Mesendoderm (in vitro differentiated cells): ENCODE data around the gene TBL2.
"Not testable (repeated sequence)": the region's sequence is repeated elsewhere in the genome, so short reads cannot be mapped to it uniquely, and the experiment has no call there.

Source experiments
- DNase-seq: peaks from one replicate; pipeline ENCODE4 v3.0.0; 2013
- H2AK5ac ChIP-seq: 2 replicates; pipeline ENCODE4 v1.6.1; 2013; ENCODE audit warnings: low read length, inconsistent platforms
- H2BK120ac ChIP-seq: 2 replicates; pipeline ENCODE4 v1.6.1; 2013; ENCODE audit warnings: low read depth, mild to moderate bottlenecking, low read length, moderate library complexity, mixed read lengths
- H2BK15ac ChIP-seq: replicated peaks from 2 replicates; pipeline ENCODE4 v1.6.1; 2013; ENCODE audit warnings: low read depth, mild to moderate bottlenecking, moderate library complexity
- H2BK5ac ChIP-seq: 2 replicates; pipeline ENCODE4 v1.6.1; 2013; ENCODE audit warnings: low read length, inconsistent platforms
- H3K18ac ChIP-seq: 2 replicates; pipeline ENCODE4 v1.6.1; 2013; ENCODE audit warnings: mild to moderate bottlenecking, low read length, mixed read lengths
- H3K23ac ChIP-seq: one replicate; pipeline ENCODE4 v1.6.1; 2013; ENCODE audit warnings: low read length
- H3K27ac ChIP-seq: 2 replicates; pipeline ENCODE4 v1.5.1; 2013; ENCODE audit warnings: low read depth, mild to moderate bottlenecking, inconsistent platforms, low read length, moderate library complexity
- H3K27me3 ChIP-seq: 2 replicates; pipeline ENCODE4 v1.6.1; 2013; ENCODE audit warnings: low read length, control low read depth, mild to moderate bottlenecking, inconsistent platforms; ENCODE audit not compliant: insufficient read depth, poor library complexity
- H3K36me3 ChIP-seq: 2 replicates; pipeline ENCODE4 v1.6.1; 2013; ENCODE audit warnings: low read length, inconsistent platforms; ENCODE audit not compliant: control insufficient read depth, insufficient read depth
- H3K4ac ChIP-seq: one replicate; pipeline ENCODE4 v1.6.1; 2013; ENCODE audit warnings: low read depth, mild to moderate bottlenecking, low read length, moderate library complexity
- H3K4me1 ChIP-seq: 2 replicates; pipeline ENCODE4 v1.6.1; 2013; ENCODE audit warnings: low read depth, low read length, inconsistent platforms; ENCODE audit not compliant: control insufficient read depth
- H3K4me2 ChIP-seq: 2 replicates; pipeline ENCODE4 v1.6.1; 2013; ENCODE audit warnings: low read length
- H3K4me3 ChIP-seq: 2 replicates; pipeline ENCODE4 v1.5.1; 2013; ENCODE audit warnings: mild to moderate bottlenecking, low read length
- H3K56ac ChIP-seq: one replicate; pipeline ENCODE4 v1.6.1; 2013; ENCODE audit warnings: low read length
- H3K79me1 ChIP-seq: 2 replicates; pipeline ENCODE4 v1.6.1; 2013; ENCODE audit warnings: low read length, inconsistent platforms
- H3K79me2 ChIP-seq: 2 replicates; pipeline ENCODE4 v1.6.1; 2013; ENCODE audit warnings: mild to moderate bottlenecking, low read length; ENCODE audit not compliant: control insufficient read depth, insufficient read depth
- H3K9ac ChIP-seq: 2 replicates; pipeline ENCODE4 v1.6.1; 2013; ENCODE audit warnings: low read length, inconsistent platforms
- H4K5ac ChIP-seq: one replicate; pipeline ENCODE4 v1.6.1; 2013; ENCODE audit warnings: low read length
- H4K8ac ChIP-seq: one replicate; pipeline ENCODE4 v1.6.1; 2013; ENCODE audit warnings: low read depth, mild to moderate bottlenecking, control low read depth, low read length, moderate library complexity
- WGBS: extraction: QIAGEN DNeasy Blood & Tissue Kit; methylation state at CpG from one replicate; pipeline ENCODE4 v1.1.7; 2013; ENCODE audit warnings: low lambda C conversion rate, missing lambda C conversion rate; ENCODE audit not compliant: insufficient coverage; ENCODE audit errors: extremely low coverage; 5-methylcytosine and 5-hydroxymethylcytosine counted together

Gene TBL2

DNA sequence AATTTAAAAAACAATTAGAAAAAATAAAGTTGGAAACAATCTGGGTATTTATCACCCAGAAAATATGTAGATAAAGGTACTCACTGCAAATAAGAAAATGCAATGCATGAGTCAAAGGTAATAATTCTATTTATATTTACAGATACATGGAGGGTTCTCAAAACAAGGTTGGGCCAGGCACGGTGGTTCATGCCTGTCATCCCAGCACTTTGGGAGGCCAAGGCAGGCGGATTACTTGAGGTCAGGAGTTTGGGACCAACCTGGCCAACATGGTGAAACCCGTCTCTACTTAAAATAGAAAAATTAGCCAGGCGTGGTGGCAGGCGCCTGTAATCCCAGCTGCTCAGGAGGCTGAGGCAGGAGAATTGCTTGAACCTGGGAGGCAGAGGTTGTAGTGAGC lies 28.3 kb downstream of the TBL2 start:
- H2BK15ac ChIP-seq, H3K4me1 ChIP-seq, H3K56ac ChIP-seq, H3K27ac ChIP-seq, H3K4ac ChIP-seq, H3K9ac ChIP-seq, H4K5ac ChIP-seq, DNase-seq, H3K23ac ChIP-seq, H3K79me1 ChIP-seq, H2BK120ac ChIP-seq, H3K4me2 ChIP-seq, H3K36me3 ChIP-seq, H3K18ac ChIP-seq, H3K79me2 ChIP-seq, H2BK5ac ChIP-seq, H4K8ac ChIP-seq, H3K4me3 ChIP-seq, H2AK5ac ChIP-seq, H3K27me3 ChIP-seq: not testable (repeated sequence)
- no CpG with 5 or more reads among the region's 5 CpGs for WGBS

DNA sequence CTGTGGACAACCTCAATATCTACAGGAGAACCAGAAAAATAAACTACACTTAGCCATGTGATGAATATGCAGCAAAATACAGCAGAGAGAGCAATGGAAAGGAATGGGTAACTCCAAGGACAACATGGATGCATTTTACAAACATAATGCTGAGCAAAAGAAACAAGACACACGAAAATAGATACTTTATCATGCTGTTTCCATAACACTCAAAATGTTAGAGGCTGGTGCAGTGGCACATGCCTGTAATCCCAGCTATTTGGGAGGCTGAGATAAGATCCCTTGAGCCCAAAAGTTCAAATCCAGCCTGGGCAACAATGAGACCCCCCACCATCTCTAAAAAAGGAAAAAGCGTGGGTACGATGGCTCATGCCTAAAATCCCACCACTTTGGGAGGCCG lies 29.2 kb downstream of the TBL2 start:
- no peak overlapping the region for H4K8ac ChIP-seq
- no peak overlapping the region for H3K23ac ChIP-seq
- no peak overlapping the region for H3K56ac ChIP-seq
- H3K4me1 ChIP-seq: no peaks in the 10 kb centered on the region
- H3K36me3 ChIP-seq: peaks cover 3% of the 10 kb centered on the region
- H3K27ac ChIP-seq: no peak overlapping the region
- no peak overlapping the region for H2AK5ac ChIP-seq
- no peak overlapping the region for H3K4ac ChIP-seq
- H4K5ac ChIP-seq: no peak overlapping the region
- peaks cover 2% of the 10 kb centered on the region for H3K79me1 ChIP-seq
- no peak overlapping the region for H3K4me3 ChIP-seq
- no peak overlapping the region for H3K18ac ChIP-seq
- DNase-seq: no peak
- H3K4me2 ChIP-seq: no peak overlapping the region
- no peak overlapping the region for H2BK120ac ChIP-seq
- no CpG with 5 or more reads among the region's 4 CpGs for WGBS
- H3K79me2 ChIP-seq: peaks cover 3% of the 10 kb centered on the region
- no peak overlapping the region for H2BK5ac ChIP-seq
- H3K9ac ChIP-seq: no peak overlapping the region
- H3K27me3 ChIP-seq: no peaks in the 10 kb centered on the region
- H2BK15ac ChIP-seq: no peak overlapping the region

DNA sequence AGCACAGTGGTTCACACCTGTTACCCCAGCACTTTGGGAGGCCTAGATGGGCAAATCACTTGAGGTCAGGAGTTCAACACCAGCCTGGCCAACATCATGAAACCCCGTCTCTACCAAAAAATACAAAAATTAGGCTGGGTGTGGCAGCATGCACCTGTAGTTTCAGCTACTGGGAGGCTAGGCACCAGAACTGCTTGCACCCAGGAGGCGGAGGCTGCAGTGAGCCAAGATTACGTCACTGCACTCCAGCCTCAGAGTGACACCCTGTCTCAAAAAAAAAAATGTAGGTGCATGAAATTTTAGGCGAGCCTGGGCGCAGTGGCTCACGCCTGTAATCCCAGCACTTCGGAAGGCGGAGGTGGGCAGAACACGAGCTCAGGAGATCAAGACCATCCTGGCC lies 30.5 kb downstream of the TBL2 start:
- Histone ChIP-seq H2BK15ac (no peak overlapping the region), H4K5ac (no peak overlapping the region), H3K27me3 (no peaks in the 10 kb centered on the region), H2BK120ac (no peak overlapping the region), H3K56ac (no peak overlapping the region), H4K8ac (no peak overlapping the region), H3K27ac (no peak overlapping the region), H3K9ac (no peak overlapping the region), H2AK5ac (no peak overlapping the region), H3K79me2 (no peaks in the 10 kb centered on the region), H3K4ac (no peak overlapping the region), H3K4me2 (no peak overlapping the region), H3K4me1 (no peaks in the 10 kb centered on the region), H2BK5ac (no peak overlapping the region), H3K18ac (no peak overlapping the region), H3K23ac (no peak overlapping the region), H3K4me3 (no peak overlapping the region), H3K36me3 (peaks cover 3% of the 10 kb centered on the region), H3K79me1 (no peaks in the 10 kb centered on the region)
- DNase-seq: no peak
- no CpG with 5 or more reads among the region's 9 CpGs for WGBS

DNA sequence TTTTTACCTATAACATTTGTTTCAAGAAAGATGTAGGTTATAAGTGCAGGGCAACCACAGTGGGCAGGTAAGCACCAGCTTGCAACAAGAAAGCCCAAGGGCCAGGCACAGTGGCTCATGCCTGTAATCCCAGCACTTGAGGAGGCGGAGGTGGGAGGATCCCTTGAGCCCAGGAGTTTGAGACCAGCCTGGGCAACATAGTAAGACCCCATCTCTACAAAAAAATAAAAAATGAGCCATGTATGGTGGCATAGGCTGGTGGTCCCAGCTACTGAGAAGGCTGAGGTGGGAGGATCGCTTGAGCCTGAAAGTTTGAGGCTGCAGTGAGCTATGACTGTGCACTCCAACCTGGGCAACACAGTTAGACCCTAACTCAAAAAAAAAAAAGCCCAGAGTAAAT lies 33.7 kb downstream of the TBL2 start:
- DNase-seq: no peak
- Histone ChIP-seq H3K79me2 (no peaks in the 10 kb centered on the region), H3K18ac (no peak overlapping the region), H3K27ac (no peak overlapping the region), H3K79me1 (no peaks in the 10 kb centered on the region), H3K56ac (no peak overlapping the region), H3K9ac (no peak overlapping the region), H3K4me1 (no peaks in the 10 kb centered on the region), H2BK120ac (no peak overlapping the region), H2BK5ac (no peak overlapping the region), H2AK5ac (no peak overlapping the region), H3K36me3 (peaks cover 2% of the 10 kb centered on the region), H4K8ac (no peak overlapping the region), H2BK15ac (no peak overlapping the region), H3K4me3 (no peak overlapping the region), H3K4me2 (no peak overlapping the region), H4K5ac (no peak overlapping the region), H3K23ac (no peak overlapping the region), H3K4ac (no peak overlapping the region), H3K27me3 (no peaks in the 10 kb centered on the region)
- WGBS: no CpG with 5 or more reads among the region's 2 CpGs

DNA sequence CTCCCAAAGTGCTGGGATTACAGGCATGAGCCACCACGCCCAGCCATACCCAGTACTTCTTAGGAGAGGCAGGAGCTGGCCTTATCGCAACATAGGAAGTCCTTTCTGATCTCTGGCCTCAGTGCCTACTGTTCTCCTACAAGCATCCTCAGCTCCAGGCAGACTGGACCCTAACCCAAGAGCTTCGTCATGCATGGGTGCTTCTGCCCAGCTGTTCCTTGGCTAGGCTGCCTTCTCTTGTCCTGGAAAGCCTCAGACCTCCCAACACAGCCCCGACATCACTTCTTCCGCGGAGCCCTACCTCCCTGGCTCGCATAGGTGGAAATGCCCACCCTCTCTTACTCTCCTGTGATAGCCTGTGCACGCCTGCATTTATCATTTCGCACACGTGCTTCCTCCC lies 36.7 kb downstream of the TBL2 start:
- Histone ChIP-seq H2AK5ac (no peak overlapping the region), H3K56ac (no peak overlapping the region), H3K27ac (no peak overlapping the region), H2BK5ac (no peak overlapping the region), H4K5ac (no peak overlapping the region), H3K18ac (no peak overlapping the region), H3K4me2 (no peak overlapping the region), H3K79me2 (no peaks in the 10 kb centered on the region), H2BK120ac (no peak overlapping the region), H3K79me1 (no peaks in the 10 kb centered on the region), H3K36me3 (peaks cover 2% of the 10 kb centered on the region), H2BK15ac (no peak overlapping the region), H3K9ac (no peak overlapping the region), H3K4me3 (no peak overlapping the region), H3K23ac (no peak overlapping the region), H3K27me3 (no peaks in the 10 kb centered on the region), H3K4me1 (no peaks in the 10 kb centered on the region), H3K4ac (no peak overlapping the region), H4K8ac (no peak overlapping the region)
- no CpG with 5 or more reads among the region's 10 CpGs for WGBS
- DNase-seq: no peak

DNA sequence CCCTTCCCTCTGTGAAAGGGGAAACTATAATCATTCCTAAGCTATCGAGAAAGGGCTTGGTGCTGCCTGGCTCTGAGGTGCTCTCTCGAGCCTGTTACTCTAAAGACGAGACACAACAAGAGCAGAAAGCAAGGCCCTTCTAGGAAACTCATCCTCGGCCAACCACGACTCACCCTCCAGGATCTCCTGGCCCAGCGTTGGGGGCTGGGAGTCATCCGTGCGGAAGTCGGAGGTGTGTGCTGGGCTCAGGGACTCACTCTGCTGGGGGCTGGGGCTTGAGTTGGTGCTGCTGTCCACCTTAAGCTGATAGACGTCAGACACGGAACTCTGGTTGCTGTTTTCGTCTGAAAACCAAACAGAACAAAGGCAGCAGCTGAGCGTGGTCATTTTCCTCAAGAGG lies 38.7 kb downstream of the TBL2 start:
- Histone ChIP-seq H4K8ac (no peak overlapping the region), H3K23ac (no peak overlapping the region), H3K4me2 (no peak overlapping the region), H3K4ac (no peak overlapping the region), H2BK120ac (no peak overlapping the region), H3K18ac (no peak overlapping the region), H2AK5ac (no peak overlapping the region), H3K9ac (no peak overlapping the region), H2BK15ac (no peak overlapping the region), H3K36me3 (peaks cover 5% of the 10 kb centered on the region), H3K79me2 (no peaks in the 10 kb centered on the region), H3K4me1 (no peaks in the 10 kb centered on the region), H3K56ac (no peak overlapping the region), H2BK5ac (no peak overlapping the region), H4K5ac (no peak overlapping the region), H3K27ac (no peak overlapping the region), H3K27me3 (no peaks in the 10 kb centered on the region), H3K79me1 (no peaks in the 10 kb centered on the region), H3K4me3 (no peak overlapping the region)
- WGBS: no CpG with 5 or more reads among the region's 13 CpGs
- DNase-seq: no peak
